NT2/D1 (cell line): ENCODE data around the gene GPR132.

ENCODE experiments used
- SUZ12 ChIP-seq: IDR thresholded peaks from 2 replicates; pipeline ENCODE4 v1.6.1; 2011; ENCODE audit not compliant: insufficient read length, insufficient read depth; ENCODE audit errors: extremely low read depth
- YY1 ChIP-seq: IDR thresholded peaks from 2 replicates; pipeline ENCODE4 v1.6.1; 2011; ENCODE audit not compliant: insufficient read length, insufficient read depth
- ZNF274 ChIP-seq: IDR thresholded peaks from 2 replicates; pipeline ENCODE4 v1.6.1; 2011; ENCODE audit warnings: mild to moderate bottlenecking, low read depth, low read length

- TF ChIP-seq SUZ12 (no peak), ZNF274 (no peak), YY1 (no peak)
Measured at GRCh38 chr14:105034315-105035039, 30.8 kb downstream of the GPR132 start.
